Measurements from ENCODE around the gene NHERF2.

NHERF2 gene

DNA sequence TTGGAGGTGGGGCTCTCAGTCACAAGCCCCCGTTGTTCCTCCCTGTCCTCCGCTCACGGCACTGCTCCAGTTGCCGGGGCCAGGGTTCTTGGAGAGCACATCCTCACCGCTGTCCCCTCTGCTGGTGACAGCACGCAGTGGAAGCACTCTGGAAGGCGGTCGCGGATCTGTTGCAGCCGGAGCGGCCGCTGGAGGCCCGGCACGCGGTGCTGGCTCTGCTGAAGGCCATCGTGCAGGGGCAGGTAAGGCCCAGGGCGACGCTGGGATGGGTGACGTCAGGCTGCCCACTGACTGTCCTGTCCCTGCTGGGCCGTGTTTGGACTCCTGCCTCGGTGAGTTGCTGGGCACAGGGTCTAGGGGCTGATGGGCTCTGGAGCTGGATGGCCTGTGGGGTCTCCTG, 26.5 kb downstream of the NHERF2 start:
- no peak for DNase-seq (ENCODE audit: low read depth)
- TF ChIP-seq, protein P1, sequence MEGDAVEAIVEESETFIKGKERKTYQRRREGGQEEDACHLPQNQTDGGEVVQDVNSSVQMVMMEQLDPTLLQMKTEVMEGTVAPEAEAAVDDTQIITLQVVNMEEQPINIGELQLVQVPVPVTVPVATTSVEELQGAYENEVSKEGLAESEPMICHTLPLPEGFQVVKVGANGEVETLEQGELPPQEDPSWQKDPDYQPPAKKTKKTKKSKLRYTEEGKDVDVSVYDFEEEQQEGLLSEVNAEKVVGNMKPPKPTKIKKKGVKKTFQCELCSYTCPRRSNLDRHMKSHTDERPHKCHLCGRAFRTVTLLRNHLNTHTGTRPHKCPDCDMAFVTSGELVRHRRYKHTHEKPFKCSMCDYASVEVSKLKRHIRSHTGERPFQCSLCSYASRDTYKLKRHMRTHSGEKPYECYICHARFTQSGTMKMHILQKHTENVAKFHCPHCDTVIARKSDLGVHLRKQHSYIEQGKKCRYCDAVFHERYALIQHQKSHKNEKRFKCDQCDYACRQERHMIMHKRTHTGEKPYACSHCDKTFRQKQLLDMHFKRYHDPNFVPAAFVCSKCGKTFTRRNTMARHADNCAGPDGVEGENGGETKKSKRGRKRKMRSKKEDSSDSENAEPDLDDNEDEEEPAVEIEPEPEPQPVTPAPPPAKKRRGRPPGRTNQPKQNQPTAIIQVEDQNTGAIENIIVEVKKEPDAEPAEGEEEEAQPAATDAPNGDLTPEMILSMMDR (IDR thresholded peaks at IDR 0.05; ENCODE audit: low read depth, low read length, missing control alignments) = no peak
- no peak overlapping the region for H3K4me3 ChIP-seq (ENCODE audit: low read depth, low read length)

DNA sequence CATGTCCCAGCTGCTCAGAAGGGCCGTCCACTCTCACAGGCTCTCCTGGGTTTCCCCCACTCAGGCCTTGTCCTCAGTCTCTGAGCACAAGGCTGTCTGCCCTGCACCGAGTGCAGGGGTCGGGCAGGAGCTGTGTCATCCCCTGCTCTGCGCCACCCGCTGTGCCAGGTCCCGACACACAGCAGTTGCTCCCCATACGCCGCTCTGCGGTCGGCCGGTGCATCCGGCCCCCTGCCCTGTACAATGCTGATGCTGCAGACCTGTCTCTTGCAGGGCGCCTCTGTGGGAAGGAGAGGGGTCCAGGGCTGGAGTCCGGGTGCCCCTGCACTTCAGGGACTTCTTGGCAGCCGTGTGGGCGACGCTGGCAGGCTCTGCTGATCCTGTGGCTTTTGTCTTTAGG, 27.2 kb downstream of the NHERF2 start:
- no peak overlapping the region for H3K4me3 ChIP-seq (ENCODE audit: low read depth, low read length)
- DNase-seq (ENCODE audit: low read depth) = no peak
- TF ChIP-seq, protein P1 (IDR thresholded peaks at IDR 0.05; ENCODE audit: low read depth, low read length, missing control alignments) = no peak

DNA sequence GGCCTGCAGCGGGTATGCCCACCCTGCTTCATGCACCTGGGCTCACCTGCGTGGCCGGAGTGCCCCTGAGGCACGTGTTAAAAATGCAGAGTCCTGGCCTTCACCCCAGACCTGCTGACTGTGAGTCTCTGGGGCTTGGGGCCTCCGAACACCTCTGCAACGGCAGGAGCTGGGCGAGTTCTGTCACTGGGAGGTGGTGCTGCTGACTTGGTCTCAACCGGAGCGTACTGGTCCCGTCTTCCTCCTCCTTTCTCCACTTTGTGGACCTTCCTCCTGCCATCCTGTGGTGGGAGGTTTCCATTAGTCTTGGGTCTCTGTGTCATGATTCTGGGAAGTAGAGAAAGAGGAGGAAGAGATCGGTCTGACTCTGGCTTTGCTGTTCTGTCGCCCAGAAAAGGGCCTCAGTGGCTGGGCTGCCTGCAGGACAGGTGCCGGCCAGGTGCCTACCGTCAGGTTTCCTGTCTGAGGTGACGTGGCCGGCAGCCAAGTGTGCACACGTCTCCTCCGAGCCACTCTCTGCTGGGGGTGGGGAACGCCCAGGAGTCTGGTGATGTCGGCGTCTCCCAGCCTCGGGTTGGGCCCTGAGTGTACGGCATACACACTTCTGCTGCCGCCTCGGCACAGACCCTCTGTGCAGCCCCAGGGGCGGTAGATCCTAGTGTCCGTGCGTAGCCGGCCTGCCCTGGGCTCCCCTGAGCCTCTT, 28.0 kb downstream of the NHERF2 start:
- no peak overlapping the region for H3K4me3 ChIP-seq (ENCODE audit: low read depth, low read length)
- DNase-seq (ENCODE audit: low read depth) = no peak
- TF ChIP-seq, protein P1 (IDR thresholded peaks at IDR 0.05; ENCODE audit: low read depth, low read length, missing control alignments) = no peak

DNA sequence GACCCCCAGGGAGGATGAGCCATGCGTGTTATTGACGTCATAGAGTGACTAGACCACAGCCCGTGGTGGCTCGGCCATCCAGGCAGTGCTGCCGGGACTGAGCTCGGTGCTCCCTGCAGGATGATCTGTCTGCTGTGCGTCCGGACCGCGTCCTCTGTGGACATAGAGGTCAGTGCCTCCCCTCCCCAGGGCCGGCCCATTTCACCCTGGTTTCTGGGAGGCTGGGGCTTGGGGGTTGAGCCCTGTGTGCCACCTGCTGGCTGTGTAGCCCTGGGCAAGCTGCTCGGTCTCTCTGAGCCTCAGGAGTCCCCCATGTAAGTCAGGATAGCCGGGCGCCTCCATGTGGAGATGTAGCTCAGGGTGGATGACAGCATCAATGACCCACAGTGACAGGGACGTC, 29.4 kb downstream of the NHERF2 start:
- no peak overlapping the region for H3K4me3 ChIP-seq (ENCODE audit: low read depth, low read length)
- TF ChIP-seq, protein P1 (IDR thresholded peaks at IDR 0.05; ENCODE audit: low read depth, low read length, missing control alignments) = no peak
- DNase-seq (ENCODE audit: low read depth) = no peak

DNA sequence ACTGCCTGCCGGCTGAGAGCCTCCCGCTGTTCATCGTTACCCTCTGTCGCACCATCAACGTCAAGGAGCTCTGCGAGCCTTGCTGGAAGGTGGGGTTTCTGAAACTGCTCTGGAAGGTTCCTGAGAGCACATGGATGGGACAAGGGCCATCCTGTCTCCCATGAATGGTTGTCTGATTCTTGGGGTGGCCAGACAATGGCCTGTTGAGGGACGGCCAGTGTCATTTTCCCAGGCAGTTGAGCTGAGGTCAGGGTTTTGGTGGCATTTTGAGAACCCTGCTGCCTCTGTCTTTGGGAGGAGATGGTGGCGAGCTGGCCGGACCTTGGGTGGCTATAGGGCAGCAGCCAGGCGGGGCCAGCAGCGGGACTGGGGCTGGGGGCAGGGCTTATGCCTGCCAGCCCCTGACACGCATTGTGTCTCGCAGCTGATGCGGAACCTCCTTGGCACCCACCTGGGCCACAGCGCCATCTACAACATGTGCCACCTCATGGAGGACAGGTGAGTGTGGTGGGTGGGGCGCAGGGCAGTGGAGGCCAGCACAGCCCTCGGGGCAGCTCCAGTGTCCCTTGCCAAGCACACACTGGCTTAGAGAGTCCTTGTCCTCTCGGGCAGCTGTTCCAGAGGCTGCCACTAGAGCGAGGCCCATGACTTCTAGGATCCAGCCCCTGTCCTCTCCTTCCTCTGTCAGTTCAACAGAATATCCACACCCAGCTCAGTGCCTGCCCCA, 30.1 kb downstream of the NHERF2 start:
- TF ChIP-seq, protein P1 (IDR thresholded peaks at IDR 0.05; ENCODE audit: low read depth, low read length, missing control alignments) = peak; percentile 27
- no peak overlapping the region for H3K4me3 ChIP-seq (ENCODE audit: low read depth, low read length)
- DNase-seq (ENCODE audit: low read depth) = no peak

DNA sequence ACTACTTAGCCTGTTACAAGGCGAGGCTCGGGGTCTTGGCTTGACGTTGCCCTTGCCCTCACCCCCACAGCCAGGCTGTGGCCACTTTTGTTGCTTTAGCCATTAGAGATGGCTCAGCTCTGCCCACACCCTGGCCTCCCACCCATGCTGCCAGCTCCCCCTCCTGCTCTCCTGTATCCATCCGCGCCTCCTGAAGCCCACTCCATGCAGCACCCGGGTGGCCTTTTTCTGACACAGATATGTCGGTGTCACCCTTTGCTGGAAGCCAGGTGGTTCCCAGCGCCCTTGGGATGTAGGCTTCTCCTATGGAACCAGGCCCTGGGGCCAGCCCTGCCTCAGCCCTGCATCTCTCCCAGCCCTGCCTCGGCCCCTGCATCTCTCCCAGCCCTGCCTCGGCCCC, 30.7 kb downstream of the NHERF2 start:
- TF ChIP-seq, protein P1 (IDR thresholded peaks at IDR 0.05; ENCODE audit: low read depth, low read length, missing control alignments) = no peak
- no peak for DNase-seq (ENCODE audit: low read depth)
- H3K4me3 ChIP-seq (ENCODE audit: low read depth, low read length) = no peak overlapping the region
